Tibial nerve (tissue), 4 donors: ENCODE results near the gene SPATS2. TPM values are rescaled to one million over a fixed set of nuclear protein-coding genes. Genes with fewer than 3 reads are reported as not detected.
"Not testable (repeated sequence)": the region's sequence is repeated elsewhere in the genome, so short reads cannot be mapped to it uniquely, and the experiment has no call there.

Experiments used
- DNase-seq, 2 donors: peaks; one replicate each; pipeline ENCODE4 v3.0.0-alpha.2; 2019; ENCODE audit warnings: low spot score in 2 of 2
- H3K27ac ChIP-seq, 4 donors: fragments of 200-600 bp; sonication (generic) in 3 of 4; one replicate each; pipeline ENCODE4 v1.5.1; 2017 to 2019; ENCODE audit warnings: mild to moderate bottlenecking in 1 of 4
- H3K27me3 ChIP-seq, 2 donors: fragments of 200-600 bp; sonication (generic) in 1 of 2; one replicate each; pipeline versions ENCODE4 v1.5.1 to v1.6.0; 2017 to 2019
- H3K36me3 ChIP-seq, 3 donors: fragments of 200-600 bp; sonication (generic); one replicate each; pipeline ENCODE4 v1.5.1; 2018 to 2019
- H3K4me1 ChIP-seq, 4 donors: fragments of 200-600 bp; sonication (generic) in 3 of 4; one replicate each; pipeline ENCODE4 v1.5.1; 2017 to 2019
- H3K4me3 ChIP-seq, 4 donors: fragments of 200-600 bp; sonication (generic) in 3 of 4; one replicate each; pipeline ENCODE4 v1.5.1; 2017 to 2019; ENCODE audit warnings: mild to moderate bottlenecking in 1 of 4, moderate library complexity in 1 of 4
- H3K9me3 ChIP-seq, 4 donors: fragments of 200-600 bp; sonication (generic) in 3 of 4; one replicate each; pipeline ENCODE4 v1.5.1; 2017 to 2019
- EP300 ChIP-seq, 2 donors: sonication (generic); formaldehyde crosslinking; IDR thresholded peaks; one replicate each; pipeline ENCODE4 v1.6.1; 2017; ENCODE audit warnings: antibody characterized with exemption in 2 of 2, mild to moderate bottlenecking in 1 of 2
- POLR2A ChIP-seq, 2 donors: fragments of 450-650 bp; IDR thresholded peaks; one replicate each; pipeline ENCODE4 v1.6.1; 2017; ENCODE audit warnings: antibody characterized with exemption in 2 of 2, mild to moderate bottlenecking in 2 of 2, moderate library complexity in 2 of 2
- WGBS, 2 donors: methylation state at CpG; one replicate each; pipeline ENCODE4 v1.1.5; 2018; 5-methylcytosine and 5-hydroxymethylcytosine counted together
- total RNA-seq, 4 donors: library from RNA; depleted of rRNA; stranded (reverse); fragments of >200 nt; gene quantifications; one replicate each; pipeline ENCODE4 v1.1.0, GENCODE V29; 2016
- TF ChIP-seq, protein P1 (sequence below), 5 experiments: fragments of 200-600 bp in 3 of 5; fragments of 450-650 bp in 2 of 5; sonication (generic) in 3 of 5; IDR thresholded peaks; one replicate each; pipeline ENCODE4 v1.5.1; 2016 to 2019; ENCODE audit warnings: antibody characterized with exemption in 5 of 5, mild to moderate bottlenecking in 3 of 5, moderate library complexity in 2 of 5

The SPATS2 gene
- total RNA-seq, 4 donors from 2014 or later = 5.9 to 14.7 (median 9.8) TPM

DNA sequence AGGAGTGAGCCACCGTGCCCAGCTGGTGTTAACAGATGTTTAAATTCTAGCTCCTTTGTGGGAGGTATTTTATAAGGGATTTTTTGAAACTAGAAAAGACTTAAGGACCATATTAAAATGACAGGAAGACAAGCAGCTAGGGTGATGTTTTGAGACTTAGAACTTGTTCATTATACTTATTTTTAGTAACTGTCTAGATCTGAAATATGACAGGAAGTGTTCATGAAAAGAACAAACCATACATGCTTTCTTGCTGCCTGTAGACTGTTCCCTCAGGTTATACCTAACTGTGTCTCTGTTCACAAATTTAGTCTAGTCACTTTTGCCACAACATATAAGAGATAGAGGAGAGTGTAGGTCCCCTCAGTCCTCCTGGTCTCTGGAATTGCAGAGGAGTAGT lies 134.6 kb downstream of the SPATS2 start:
- peaks cover 0 to 13% (median 0%) of the 10 kb centered on the region in 3 donors for H3K36me3 ChIP-seq
- TF ChIP-seq EP300 (IDR thresholded peaks at IDR 0.05) = no peak
- TF ChIP-seq POLR2A (IDR thresholded peaks at IDR 0.05) = no peak
- TF ChIP-seq, protein P1, sequence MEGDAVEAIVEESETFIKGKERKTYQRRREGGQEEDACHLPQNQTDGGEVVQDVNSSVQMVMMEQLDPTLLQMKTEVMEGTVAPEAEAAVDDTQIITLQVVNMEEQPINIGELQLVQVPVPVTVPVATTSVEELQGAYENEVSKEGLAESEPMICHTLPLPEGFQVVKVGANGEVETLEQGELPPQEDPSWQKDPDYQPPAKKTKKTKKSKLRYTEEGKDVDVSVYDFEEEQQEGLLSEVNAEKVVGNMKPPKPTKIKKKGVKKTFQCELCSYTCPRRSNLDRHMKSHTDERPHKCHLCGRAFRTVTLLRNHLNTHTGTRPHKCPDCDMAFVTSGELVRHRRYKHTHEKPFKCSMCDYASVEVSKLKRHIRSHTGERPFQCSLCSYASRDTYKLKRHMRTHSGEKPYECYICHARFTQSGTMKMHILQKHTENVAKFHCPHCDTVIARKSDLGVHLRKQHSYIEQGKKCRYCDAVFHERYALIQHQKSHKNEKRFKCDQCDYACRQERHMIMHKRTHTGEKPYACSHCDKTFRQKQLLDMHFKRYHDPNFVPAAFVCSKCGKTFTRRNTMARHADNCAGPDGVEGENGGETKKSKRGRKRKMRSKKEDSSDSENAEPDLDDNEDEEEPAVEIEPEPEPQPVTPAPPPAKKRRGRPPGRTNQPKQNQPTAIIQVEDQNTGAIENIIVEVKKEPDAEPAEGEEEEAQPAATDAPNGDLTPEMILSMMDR (IDR thresholded peaks at IDR 0.05) = no peak
- H3K4me1 ChIP-seq = no peaks in the 10 kb centered on the region
- DNase-seq = no peak
- H3K27ac ChIP-seq = no peak overlapping the region
- no peak overlapping the region for H3K4me3 ChIP-seq
- WGBS, 2 donors = 91 to 93% methylated on average over 1 of the region's 1 CpG
- no peaks in the 10 kb centered on the region for H3K9me3 ChIP-seq
- no peaks in the 10 kb centered on the region for H3K27me3 ChIP-seq

DNA sequence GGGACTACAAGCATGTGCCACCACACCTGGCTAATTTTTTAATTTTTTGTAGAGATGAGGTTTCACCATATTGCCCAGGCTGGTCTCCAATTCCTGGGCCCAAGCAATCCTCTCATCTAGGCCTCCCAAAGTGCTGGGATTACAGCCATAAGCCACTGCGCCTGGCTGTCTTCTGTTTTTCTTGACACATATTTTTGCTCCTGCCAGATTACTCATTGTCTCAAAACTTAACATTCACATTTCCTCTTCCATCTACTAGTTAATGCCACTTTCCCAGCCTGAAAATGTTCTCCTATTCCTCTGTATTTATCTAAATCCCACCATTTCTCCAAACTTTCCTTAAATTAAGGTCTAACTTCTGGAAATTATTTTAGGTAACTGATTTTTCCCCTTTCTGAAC lies 135.3 kb downstream of the SPATS2 start:
- Histone ChIP-seq H3K36me3 (peaks cover 0 to 13% (median 0%) of the 10 kb centered on the region in 3 donors), H3K27ac (no peak overlapping the region), H3K4me3 (no peak overlapping the region), H3K4me1 (no peaks in the 10 kb centered on the region), H3K27me3 (no peaks in the 10 kb centered on the region), H3K9me3 (no peaks in the 10 kb centered on the region)
- 91 to 100% methylated on average over 1 of the region's 1 CpG for WGBS, 2 donors
- no peak for DNase-seq
- TF ChIP-seq, protein P1 (IDR thresholded peaks at IDR 0.05) = no peak
- no peak for TF ChIP-seq EP300 (IDR thresholded peaks at IDR 0.05)

GRCh38 chr12:49503674-49504180 lies 136.5 kb downstream of the SPATS2 start:
- Histone ChIP-seq H3K27me3 (no peaks in the 10 kb centered on the region), H3K9me3 (no peaks in the 10 kb centered on the region), H3K4me3 (no peak overlapping the region), H3K27ac (no peak overlapping the region), H3K36me3 (peaks cover 0 to 13% (median 0%) of the 10 kb centered on the region in 3 donors), H3K4me1 (no peaks in the 10 kb centered on the region)
- TF ChIP-seq EP300 (IDR thresholded peaks at IDR 0.05) (no peak), POLR2A (IDR thresholded peaks at IDR 0.05) (no peak)
- TF ChIP-seq, protein P1 (IDR thresholded peaks at IDR 0.05) = no peak
- DNase-seq = no peak
- WGBS, 2 donors = 51 to 55% methylated on average over 5 of the region's 5 CpGs

DNA sequence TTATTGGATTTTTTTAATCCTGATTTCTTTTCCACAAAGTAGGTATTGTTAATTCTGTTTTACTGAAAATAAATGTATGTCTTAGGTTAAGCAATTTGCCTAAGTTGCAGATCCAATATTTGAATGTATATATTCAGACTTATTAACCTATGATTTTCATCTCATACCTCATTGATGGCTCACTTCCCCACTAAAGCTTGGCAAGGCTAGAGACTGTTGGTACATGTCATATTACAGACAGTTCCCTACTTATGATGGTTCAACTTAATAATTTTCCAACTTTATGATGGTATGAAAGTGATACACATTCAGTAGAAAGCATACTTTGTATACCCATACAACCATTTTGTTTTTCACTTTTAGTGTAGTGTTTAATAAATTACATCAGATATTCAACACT lies 138.4 kb downstream of the SPATS2 start:
- DNase-seq = no peak
- H3K9me3 ChIP-seq = no peaks in the 10 kb centered on the region
- H3K4me3 ChIP-seq = no peak overlapping the region
- H3K27me3 ChIP-seq = no peaks in the 10 kb centered on the region
- H3K4me1 ChIP-seq = no peaks in the 10 kb centered on the region
- H3K36me3 ChIP-seq = peaks cover 0 to 6% (median 0%) of the 10 kb centered on the region in 3 donors
- TF ChIP-seq, protein P1 (IDR thresholded peaks at IDR 0.05) = no peak
- no peak for TF ChIP-seq POLR2A (IDR thresholded peaks at IDR 0.05)
- no peak for TF ChIP-seq EP300 (IDR thresholded peaks at IDR 0.05)
- H3K27ac ChIP-seq = no peak overlapping the region

DNA sequence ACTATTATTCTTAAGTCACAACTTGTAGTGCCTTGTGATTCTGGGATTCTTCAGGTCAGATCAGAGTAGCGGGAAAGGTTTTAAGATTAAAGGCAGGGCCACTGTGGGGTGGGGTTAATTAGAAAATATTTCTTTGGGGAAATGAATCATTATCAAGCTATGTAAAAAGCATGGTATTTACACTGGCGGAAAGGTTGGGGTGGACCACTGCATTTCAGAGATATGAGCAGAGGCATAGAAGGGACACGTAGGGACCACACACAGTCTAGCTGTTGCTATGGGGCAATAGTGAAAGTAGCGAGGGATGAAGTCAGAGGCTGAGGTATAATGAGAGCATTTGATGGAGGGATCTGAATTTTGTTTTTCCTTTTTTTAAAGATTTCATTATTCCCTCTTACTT lies 139.9 kb downstream of the SPATS2 start:
- H3K27me3 ChIP-seq = no peaks in the 10 kb centered on the region
- H3K27ac ChIP-seq = no peak overlapping the region
- no peaks in the 10 kb centered on the region for H3K9me3 ChIP-seq
- H3K4me3 ChIP-seq = no peak overlapping the region
- H3K36me3 ChIP-seq = peaks cover 0 to 6% (median 0%) of the 10 kb centered on the region in 3 donors
- TF ChIP-seq, protein P1 (IDR thresholded peaks at IDR 0.05) = no peak
- TF ChIP-seq EP300 (IDR thresholded peaks at IDR 0.05) (no peak), POLR2A (IDR thresholded peaks at IDR 0.05) (no peak)
- H3K4me1 ChIP-seq = no peaks in the 10 kb centered on the region
- WGBS, 2 donors = 61 to 71% methylated on average over 4 of the region's 4 CpGs
- DNase-seq = no peak

GRCh38 chr12:49509681-49510080 lies 142.4 kb downstream of the SPATS2 start:
- H3K4me3 ChIP-seq, H3K27me3 ChIP-seq, H3K27ac ChIP-seq, H3K4me1 ChIP-seq, H3K36me3 ChIP-seq, DNase-seq, H3K9me3 ChIP-seq: not testable (repeated sequence)
- 89 to 92% methylated on average over 8 of the region's 8 CpGs for WGBS, 2 donors
